ENCODE results near the gene ZDHHC8.

The ZDHHC8 gene

DNA sequence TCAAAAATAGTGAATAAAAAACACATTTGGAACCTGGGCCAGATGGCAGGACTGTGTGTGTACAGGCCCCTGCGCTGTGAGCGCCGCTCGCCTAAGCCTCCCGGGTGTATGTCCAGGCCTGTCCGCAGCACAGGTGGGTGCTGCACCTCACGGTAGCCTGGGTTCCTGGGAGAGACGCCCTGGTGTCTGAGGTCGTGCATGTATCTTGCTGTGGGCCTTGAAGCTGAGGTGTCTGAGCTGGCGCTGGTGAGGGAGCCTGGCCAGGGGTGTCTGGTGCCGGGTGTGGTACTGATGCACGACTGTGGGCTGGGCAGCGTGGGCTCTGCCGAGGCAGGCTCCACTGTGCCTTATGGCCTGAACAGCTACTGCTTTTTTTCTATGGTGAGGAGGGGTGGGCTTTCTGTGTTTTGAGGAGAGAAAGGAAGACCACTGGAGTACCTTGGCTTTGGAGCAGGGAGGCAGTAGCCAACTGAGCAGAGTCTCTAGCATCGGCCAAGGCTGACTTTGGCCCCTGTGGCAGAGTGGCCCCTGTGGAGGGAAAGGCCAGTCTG, 4.2 kb upstream of the ZDHHC8 start:
- DNase-seq (ENCODE audit: extremely low read depth, insufficient read length): no peak

DNA sequence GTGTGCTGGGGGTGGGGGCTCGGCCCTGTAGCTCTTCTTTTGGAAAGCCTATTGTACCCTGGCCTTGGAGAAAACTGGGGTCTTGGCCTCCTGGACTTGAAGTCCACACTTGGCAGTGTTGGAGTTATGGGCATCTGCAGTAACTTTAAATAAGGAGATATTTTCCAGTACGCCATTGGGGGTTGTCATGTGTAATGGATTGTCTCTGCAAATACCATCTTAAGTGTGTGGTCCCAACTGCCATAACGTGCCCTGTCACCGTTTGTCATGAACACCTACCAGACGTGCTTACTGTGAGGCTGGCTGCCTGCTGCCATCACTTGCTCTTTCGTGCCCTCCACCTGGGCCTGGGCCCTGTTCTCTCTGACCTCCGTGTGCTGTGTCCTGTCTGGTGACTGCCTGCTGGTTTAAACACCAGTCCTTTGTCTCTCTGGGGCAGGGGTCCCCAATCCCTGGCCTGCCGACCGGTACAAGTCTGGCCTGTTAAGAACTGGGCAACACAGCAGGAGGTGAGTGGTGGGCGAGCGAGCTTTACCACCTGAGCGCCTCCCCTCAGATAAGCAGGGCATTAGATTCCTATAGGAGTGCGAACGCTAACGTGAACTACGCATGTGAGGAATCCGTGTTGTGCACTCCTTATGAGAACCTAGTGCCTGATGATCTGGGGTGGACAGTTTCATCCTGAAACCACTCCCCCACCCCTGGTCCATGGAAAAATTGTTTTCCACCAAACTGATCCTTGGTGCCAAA, 3.6 kb upstream of the ZDHHC8 start:
- TF ChIP-seq, protein P1, sequence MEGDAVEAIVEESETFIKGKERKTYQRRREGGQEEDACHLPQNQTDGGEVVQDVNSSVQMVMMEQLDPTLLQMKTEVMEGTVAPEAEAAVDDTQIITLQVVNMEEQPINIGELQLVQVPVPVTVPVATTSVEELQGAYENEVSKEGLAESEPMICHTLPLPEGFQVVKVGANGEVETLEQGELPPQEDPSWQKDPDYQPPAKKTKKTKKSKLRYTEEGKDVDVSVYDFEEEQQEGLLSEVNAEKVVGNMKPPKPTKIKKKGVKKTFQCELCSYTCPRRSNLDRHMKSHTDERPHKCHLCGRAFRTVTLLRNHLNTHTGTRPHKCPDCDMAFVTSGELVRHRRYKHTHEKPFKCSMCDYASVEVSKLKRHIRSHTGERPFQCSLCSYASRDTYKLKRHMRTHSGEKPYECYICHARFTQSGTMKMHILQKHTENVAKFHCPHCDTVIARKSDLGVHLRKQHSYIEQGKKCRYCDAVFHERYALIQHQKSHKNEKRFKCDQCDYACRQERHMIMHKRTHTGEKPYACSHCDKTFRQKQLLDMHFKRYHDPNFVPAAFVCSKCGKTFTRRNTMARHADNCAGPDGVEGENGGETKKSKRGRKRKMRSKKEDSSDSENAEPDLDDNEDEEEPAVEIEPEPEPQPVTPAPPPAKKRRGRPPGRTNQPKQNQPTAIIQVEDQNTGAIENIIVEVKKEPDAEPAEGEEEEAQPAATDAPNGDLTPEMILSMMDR (IDR thresholded peaks at IDR 0.05; ENCODE audit: insufficient read depth, low read length, poor library complexity, severe bottlenecking): no peak
- DNase-seq (ENCODE audit: extremely low read depth, insufficient read length): no peak
- no peaks in the 10 kb centered on the region for H3K27me3 ChIP-seq (replicated peaks; ENCODE audit: control insufficient read depth, insufficient read depth, low read length)
- H3K4me3 ChIP-seq (replicated peaks; ENCODE audit: low read depth, low read length): no peak overlapping the region
- peaks cover 24% of the 10 kb centered on the region for H3K36me3 ChIP-seq (ENCODE audit: control insufficient read depth, insufficient read depth, low read length)

More for the DNA sequence above, 4.2 kb upstream of the ZDHHC8 start:
- peaks cover 24% of the 10 kb centered on the region for H3K36me3 ChIP-seq (ENCODE audit: control insufficient read depth, insufficient read depth, low read length)
- TF ChIP-seq, protein P1 (IDR thresholded peaks at IDR 0.05; ENCODE audit: insufficient read depth, low read length, poor library complexity, severe bottlenecking): no peak
- no peaks in the 10 kb centered on the region for H3K27me3 ChIP-seq (replicated peaks; ENCODE audit: control insufficient read depth, insufficient read depth, low read length)
- H3K4me3 ChIP-seq (replicated peaks; ENCODE audit: low read depth, low read length): no peak overlapping the region

DNA sequence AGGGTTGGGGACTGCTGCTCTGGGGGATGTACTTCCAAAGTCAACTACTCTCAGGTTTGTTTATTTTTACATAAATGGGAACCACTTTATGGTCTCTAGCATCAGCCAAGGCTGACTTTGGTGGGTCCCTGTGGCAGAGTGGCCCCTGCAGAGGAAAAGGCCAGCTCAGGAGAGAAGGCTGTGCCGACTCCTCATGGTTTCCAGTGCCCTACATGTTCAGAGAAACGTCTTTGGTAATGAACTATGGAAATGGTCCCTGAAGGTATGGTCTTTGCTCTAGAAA, 3.0 kb upstream of the ZDHHC8 start:
- TF ChIP-seq, protein P1 (IDR thresholded peaks at IDR 0.05; ENCODE audit: insufficient read depth, low read length, poor library complexity, severe bottlenecking): no peak
- no peak overlapping the region for H3K4me3 ChIP-seq (replicated peaks; ENCODE audit: low read depth, low read length)
- DNase-seq (ENCODE audit: extremely low read depth, insufficient read length): no peak
- no peaks in the 10 kb centered on the region for H3K27me3 ChIP-seq (replicated peaks; ENCODE audit: control insufficient read depth, insufficient read depth, low read length)
- H3K36me3 ChIP-seq (ENCODE audit: control insufficient read depth, insufficient read depth, low read length): peaks cover 21% of the 10 kb centered on the region

DNA sequence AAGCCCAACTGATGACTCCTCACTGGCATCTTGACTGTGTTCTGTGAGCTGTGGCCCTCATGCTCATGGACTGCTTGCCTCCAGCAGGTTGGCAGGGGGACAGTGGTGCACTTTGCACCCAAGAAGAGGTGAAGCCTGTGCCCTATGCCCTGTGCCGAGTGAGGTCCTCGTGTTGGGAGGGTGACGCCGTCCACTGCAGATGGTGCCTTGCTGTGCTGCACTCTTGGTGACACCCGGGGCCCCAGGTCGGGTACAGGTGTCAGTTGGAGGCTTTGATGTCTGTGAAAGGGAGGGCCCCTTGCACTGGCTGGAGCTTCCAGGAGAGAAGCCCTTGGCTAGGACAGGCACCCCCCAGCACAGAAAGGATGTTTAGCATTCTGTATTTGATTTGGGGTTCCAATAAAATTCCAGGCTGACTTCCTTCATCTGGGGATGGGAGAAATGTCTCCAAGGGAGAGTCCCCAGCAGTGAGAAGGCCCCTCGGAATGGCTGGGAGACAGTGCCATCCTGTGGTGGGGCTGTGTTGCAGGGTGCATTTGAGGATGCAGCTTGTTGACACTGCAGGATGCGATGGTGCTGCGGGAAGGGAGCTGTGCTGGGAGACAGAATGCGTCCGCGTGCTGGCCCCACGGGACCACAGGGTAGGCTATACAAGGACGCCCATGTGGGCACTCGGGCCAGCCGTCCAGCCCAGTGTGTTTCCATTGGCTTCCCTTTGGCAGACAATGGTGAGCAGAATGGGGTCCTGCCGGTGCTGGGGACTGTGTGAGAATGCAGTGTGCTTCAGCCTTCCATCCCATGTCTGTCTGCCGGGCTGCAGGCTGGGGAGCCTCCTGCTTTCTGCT, 2.5 kb upstream of the ZDHHC8 start:
- H3K4me3 ChIP-seq (replicated peaks; ENCODE audit: low read depth, low read length): no peak overlapping the region
- H3K27me3 ChIP-seq (replicated peaks; ENCODE audit: control insufficient read depth, insufficient read depth, low read length): no peaks in the 10 kb centered on the region
- TF ChIP-seq, protein P1 (IDR thresholded peaks at IDR 0.05; ENCODE audit: insufficient read depth, low read length, poor library complexity, severe bottlenecking): peak; percentile 56
- no peak for DNase-seq (ENCODE audit: extremely low read depth, insufficient read length)
- peaks cover 17% of the 10 kb centered on the region for H3K36me3 ChIP-seq (ENCODE audit: control insufficient read depth, insufficient read depth, low read length)

DNA sequence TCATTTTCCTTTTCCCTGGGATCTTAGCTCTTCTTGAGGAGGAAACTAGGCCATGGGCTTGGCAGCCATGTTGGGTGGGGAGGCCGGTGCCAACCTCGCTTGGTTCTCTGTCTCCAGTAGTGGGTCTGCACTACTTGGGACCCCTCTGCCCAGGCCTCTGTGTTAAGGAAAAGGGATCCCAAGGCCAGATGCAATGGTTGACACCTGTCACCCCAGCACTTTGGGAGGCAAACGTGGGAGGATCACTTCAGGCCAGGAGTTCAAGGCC, 1.9 kb upstream of the ZDHHC8 start:
- Histone ChIP-seq H3K4me3 (replicated peaks; ENCODE audit: low read depth, low read length) (no peak overlapping the region), H3K36me3 (ENCODE audit: control insufficient read depth, insufficient read depth, low read length) (peaks cover 12% of the 10 kb centered on the region), H3K27me3 (replicated peaks; ENCODE audit: control insufficient read depth, insufficient read depth, low read length) (no peaks in the 10 kb centered on the region)
- TF ChIP-seq, protein P1 (IDR thresholded peaks at IDR 0.05; ENCODE audit: insufficient read depth, low read length, poor library complexity, severe bottlenecking): no peak
- no peak for DNase-seq (ENCODE audit: extremely low read depth, insufficient read length)
